Gastrocnemius medialis (tissue), 4 donors: ENCODE data around the gene RARRES2.

Experiments used
- CTCF ChIP-seq, 5 experiments: fragments of 450-650 bp in 3 of 5; fragments of 200-600 bp in 2 of 5; sonication (generic) in 2 of 5; IDR thresholded peaks in 4 of 5; conservative IDR thresholded peaks in 1 of 5; 1 replicate in 4 of 5; 2 replicates in 1 of 5; pipeline ENCODE4 v1.5.1; 2016 to 2019; ENCODE audit warnings: antibody characterized with exemption in 5 of 5, mild to moderate bottlenecking in 3 of 5, moderate library complexity in 3 of 5
- POLR2A ChIP-seq, 2 donors: fragments of 450-650 bp; IDR thresholded peaks; one replicate each; pipeline ENCODE4 v1.6.1; 2017; ENCODE audit warnings: antibody characterized with exemption in 2 of 2, mild to moderate bottlenecking in 2 of 2, moderate library complexity in 2 of 2

- TF ChIP-seq CTCF (IDR thresholded peaks at IDR 0.05 in 4 of 5, conservative IDR thresholded peaks at IDR 0.05 in 1 of 5) = no peak
- TF ChIP-seq POLR2A (IDR thresholded peaks at IDR 0.05) = no peak
These were observed 15.5 kb downstream of the RARRES2 start for GRCh38 chr7:150325901-150326300.
